ENCODE data around the gene STUB1. TPM values are rescaled to one million over a fixed set of nuclear protein-coding genes. Genes with fewer than 3 reads are reported as not detected.

The STUB1 gene
- total and polyA plus RNA-seq, 4 experiments from 2014 or later: 97.2 to 181 (median 128) TPM

GRCh38 chr16:702341-702740 is 22.1 kb downstream of the STUB1 start:
- Histone ChIP-seq H3K9me3 (ENCODE audit: control insufficient read depth in 1 of 2, low read length in 2 of 2) (no peaks in the 10 kb centered on the region), H3K27me3 (ENCODE audit: insufficient read depth, low read length) (peaks cover 26% of the 10 kb centered on the region), H3K4me3 (ENCODE audit: low read length in 2 of 2) (no peak overlapping the region), H3K4me1 (ENCODE audit: insufficient read depth, low read length) (peaks cover 37% of the 10 kb centered on the region), H3K36me3 (ENCODE audit: insufficient read depth, low read length) (no peaks in the 10 kb centered on the region), H3K27ac (ENCODE audit: low read depth, low read length) (no peak overlapping the region)
- Mint-ChIP-seq H3K36me3 (no peaks in the 10 kb centered on the region), H3K27ac (peak overlapping the region in 1 of 7 donors; percentile 13), H3K27me3 (peaks cover 9 to 17% of the 10 kb centered on the region in 2 donors), H3K9me3 (peaks cover 0 to 1% (median 0%) of the 10 kb centered on the region in 8 donors), H3K4me1 (peaks cover 2 to 37% (median 11%) of the 10 kb centered on the region in 4 donors), H3K4me3 (peak overlapping the region in 2 of 8 donors; percentile 46 to 48)
- no peak for DNase-seq
- ChIA-PET CTCF (ENCODE audit: partially characterized antibody) (interaction anchor here (1.2 kb wide), 1 partner anchor 10 kb away, joined by 4 read pairs; no protein-coding TSS in a partner anchor), POLR2A (ENCODE audit: partially characterized antibody) (interaction anchor here (1.3 to 2.2 kb wide), 4 partner anchors 10 to 86 kb away, joined by 3 to 10 read pairs (median 4); partner anchors contain the start of genes ANTKMT, CHTF18, RPUSD1 and STUB1)
- intact Hi-C loops (cut with micrococcal nuclease): no loop called here

GRCh38 chr16:703406-703805 is 23.2 kb downstream of the STUB1 start:
- Mint-ChIP-seq H3K27ac (no peak overlapping the region), H3K4me3 (peak overlapping the region in 1 of 8 donors; percentile 30), H3K36me3 (no peaks in the 10 kb centered on the region), H3K4me1 (peaks cover 2 to 31% (median 11%) of the 10 kb centered on the region in 4 donors), H3K9me3 (peaks cover 0 to 1% (median 0%) of the 10 kb centered on the region in 8 donors), H3K27me3 (peaks cover 17 to 23% of the 10 kb centered on the region in 2 donors)
- intact Hi-C loops (cut with micrococcal nuclease): no loop called here
- DNase-seq: no peak
- ChIA-PET CTCF (ENCODE audit: partially characterized antibody) (interaction anchor here (1.2 kb wide), 1 partner anchor 9 kb away, joined by 4 read pairs; no protein-coding TSS in a partner anchor), POLR2A (ENCODE audit: partially characterized antibody) (interaction anchor here (1.3 to 2.4 kb wide), 3 partner anchors 8 to 85 kb away, joined by 3 to 14 read pairs (median 4); partner anchors contain the start of genes CHTF18 and RPUSD1)
- no peak overlapping the region for H3K4me3 ChIP-seq (ENCODE audit: low read length in 2 of 2)
- H3K36me3 ChIP-seq (ENCODE audit: insufficient read depth, low read length): no peaks in the 10 kb centered on the region
- peaks cover 34% of the 10 kb centered on the region for H3K4me1 ChIP-seq (ENCODE audit: insufficient read depth, low read length)
- no peak overlapping the region for H3K27ac ChIP-seq (ENCODE audit: low read depth, low read length)
- H3K27me3 ChIP-seq (ENCODE audit: insufficient read depth, low read length): peaks cover 34% of the 10 kb centered on the region
- H3K9me3 ChIP-seq (ENCODE audit: control insufficient read depth in 1 of 2, low read length in 2 of 2): no peaks in the 10 kb centered on the region

GRCh38 chr16:704047-704446 is 23.8 kb downstream of the STUB1 start:
- H3K9me3 Mint-ChIP-seq: peaks cover 0 to 1% (median 0%) of the 10 kb centered on the region in 8 donors
- no peaks in the 10 kb centered on the region for H3K36me3 ChIP-seq (ENCODE audit: insufficient read depth, low read length)
- intact Hi-C loops (cut with micrococcal nuclease): no loop called here
- no peak overlapping the region for H3K4me3 ChIP-seq (ENCODE audit: low read length in 2 of 2)
- peaks cover 40% of the 10 kb centered on the region for H3K27me3 ChIP-seq (ENCODE audit: insufficient read depth, low read length)
- no peaks in the 10 kb centered on the region for H3K36me3 Mint-ChIP-seq
- H3K4me1 ChIP-seq (ENCODE audit: insufficient read depth, low read length): peaks cover 28% of the 10 kb centered on the region
- no peak for DNase-seq
- ChIA-PET POLR2A (ENCODE audit: partially characterized antibody) (interaction anchor here (2.4 kb wide), 1 partner anchor 9 kb away, joined by 14 read pairs; no protein-coding TSS in a partner anchor), CTCF (ENCODE audit: partially characterized antibody) (no interaction called here)
- no peak overlapping the region for H3K4me3 Mint-ChIP-seq
- H3K27ac ChIP-seq (ENCODE audit: low read depth, low read length): no peak overlapping the region
- peaks cover 22 to 29% of the 10 kb centered on the region in 2 donors for H3K27me3 Mint-ChIP-seq
- no peaks in the 10 kb centered on the region for H3K9me3 ChIP-seq (ENCODE audit: control insufficient read depth in 1 of 2, low read length in 2 of 2)
- H3K4me1 Mint-ChIP-seq: peaks cover 0 to 25% (median 8%) of the 10 kb centered on the region in 4 donors
- H3K27ac Mint-ChIP-seq: no peak overlapping the region

- Histone ChIP-seq H3K36me3 (ENCODE audit: insufficient read depth, low read length) (no peaks in the 10 kb centered on the region), H3K27ac (ENCODE audit: low read depth, low read length) (no peak overlapping the region), H3K9me3 (ENCODE audit: control insufficient read depth in 1 of 2, low read length in 2 of 2) (no peaks in the 10 kb centered on the region), H3K4me3 (ENCODE audit: low read length in 2 of 2) (no peak overlapping the region), H3K27me3 (ENCODE audit: insufficient read depth, low read length) (peaks cover 46% of the 10 kb centered on the region), H3K4me1 (ENCODE audit: insufficient read depth, low read length) (peaks cover 21% of the 10 kb centered on the region)
- DNase-seq: no peak
- H3K4me3 Mint-ChIP-seq: peak overlapping the region in 3 of 8 donors; percentile 10 to 46 (median 44)
- ChIA-PET POLR2A (ENCODE audit: partially characterized antibody) (interaction anchor here (1.0 to 2.4 kb wide), 2 partner anchors 9 to 17 kb away, joined by 3 to 14 read pairs; no protein-coding TSS in a partner anchor), CTCF (ENCODE audit: partially characterized antibody) (no interaction called here)
- peaks cover 28 to 36% of the 10 kb centered on the region in 2 donors for H3K27me3 Mint-ChIP-seq
- no peaks in the 10 kb centered on the region for H3K36me3 Mint-ChIP-seq
- no peak overlapping the region for H3K27ac Mint-ChIP-seq
- peaks cover 0 to 18% (median 4%) of the 10 kb centered on the region in 4 donors for H3K4me1 Mint-ChIP-seq
- intact Hi-C loops (cut with micrococcal nuclease): no loop called here
- peaks cover 0 to 1% (median 0%) of the 10 kb centered on the region in 8 donors for H3K9me3 Mint-ChIP-seq
Measured at GRCh38 chr16:704552-705380, 24.6 kb downstream of the STUB1 start.

GRCh38 chr16:705431-706188 is 25.4 kb downstream of the STUB1 start, which contains the start of gene FBXL16:
Gene FBXL16, minus strand, starts transcription at chr16:705801. Its CDS starts 8,396 bp downstream, at chr16:697405.
- ChIA-PET POLR2A (ENCODE audit: partially characterized antibody) (interaction anchor here (1.0 to 2.4 kb wide), 2 partner anchors 10 to 16 kb away, joined by 3 to 14 read pairs; no protein-coding TSS in a partner anchor), CTCF (ENCODE audit: partially characterized antibody) (no interaction called here)
- Histone ChIP-seq H3K36me3 (ENCODE audit: insufficient read depth, low read length) (no peaks in the 10 kb centered on the region), H3K4me3 (ENCODE audit: low read length in 2 of 2) (no peak within 1 kb of the TSS), H3K27me3 (ENCODE audit: insufficient read depth, low read length) (peaks cover 51% of the 10 kb centered on the region), H3K9me3 (ENCODE audit: control insufficient read depth in 1 of 2, low read length in 2 of 2) (no peaks in the 10 kb centered on the region), H3K27ac (ENCODE audit: low read depth, low read length) (no peak within 1 kb of the TSS), H3K4me1 (ENCODE audit: insufficient read depth, low read length) (peaks cover 12% of the 10 kb centered on the region)
- Mint-ChIP-seq H3K4me3 (peak within 1 kb of the TSS in 5 of 8 donors; percentile 52 to 66 (median 59)), H3K4me1 (peaks cover 0 to 14% (median 4%) of the 10 kb centered on the region in 4 donors), H3K27ac (no peak within 1 kb of the TSS), H3K9me3 (peaks cover 0 to 1% (median 0%) of the 10 kb centered on the region in 8 donors), H3K36me3 (no peaks in the 10 kb centered on the region), H3K27me3 (peaks cover 28 to 40% of the 10 kb centered on the region in 2 donors)
- intact Hi-C loops (cut with micrococcal nuclease): no loop called here
- DNase-seq: no peak

GRCh38 chr16:706189-707061 is 26.2 kb downstream of the STUB1 start:
- ChIA-PET CTCF (ENCODE audit: partially characterized antibody) (interaction anchor here (1.0 to 1.3 kb wide), 3 partner anchors 9 to 26 kb away, joined by 3 to 4 read pairs (median 3); no protein-coding TSS in a partner anchor), POLR2A (ENCODE audit: partially characterized antibody) (interaction anchor here (1.1 to 1.5 kb wide), 2 partner anchors 11 to 13 kb away, joined by 3 to 8 read pairs; no protein-coding TSS in a partner anchor)
- Histone ChIP-seq H3K27me3 (ENCODE audit: insufficient read depth, low read length) (peaks cover 56% of the 10 kb centered on the region), H3K36me3 (ENCODE audit: insufficient read depth, low read length) (no peaks in the 10 kb centered on the region), H3K4me1 (ENCODE audit: insufficient read depth, low read length) (peaks cover 4% of the 10 kb centered on the region), H3K4me3 (ENCODE audit: low read length in 2 of 2) (no peak overlapping the region), H3K27ac (ENCODE audit: low read depth, low read length) (no peak overlapping the region), H3K9me3 (ENCODE audit: control insufficient read depth in 1 of 2, low read length in 2 of 2) (no peaks in the 10 kb centered on the region)
- no peak for DNase-seq
- Mint-ChIP-seq H3K4me3 (peak overlapping the region in 5 of 8 donors; percentile 52 to 66 (median 59)), H3K4me1 (peaks cover 0 to 14% (median 4%) of the 10 kb centered on the region in 4 donors), H3K36me3 (no peaks in the 10 kb centered on the region), H3K27ac (no peak overlapping the region), H3K9me3 (peaks cover 0 to 1% (median 0%) of the 10 kb centered on the region in 8 donors), H3K27me3 (peaks cover 28 to 40% of the 10 kb centered on the region in 2 donors)
- intact Hi-C loops (cut with micrococcal nuclease): no loop called here

Measured in CD4-positive, alpha-beta memory T cell (primary cell).